ENCODE measurements around the gene PCTP.

Gene PCTP

DNA sequence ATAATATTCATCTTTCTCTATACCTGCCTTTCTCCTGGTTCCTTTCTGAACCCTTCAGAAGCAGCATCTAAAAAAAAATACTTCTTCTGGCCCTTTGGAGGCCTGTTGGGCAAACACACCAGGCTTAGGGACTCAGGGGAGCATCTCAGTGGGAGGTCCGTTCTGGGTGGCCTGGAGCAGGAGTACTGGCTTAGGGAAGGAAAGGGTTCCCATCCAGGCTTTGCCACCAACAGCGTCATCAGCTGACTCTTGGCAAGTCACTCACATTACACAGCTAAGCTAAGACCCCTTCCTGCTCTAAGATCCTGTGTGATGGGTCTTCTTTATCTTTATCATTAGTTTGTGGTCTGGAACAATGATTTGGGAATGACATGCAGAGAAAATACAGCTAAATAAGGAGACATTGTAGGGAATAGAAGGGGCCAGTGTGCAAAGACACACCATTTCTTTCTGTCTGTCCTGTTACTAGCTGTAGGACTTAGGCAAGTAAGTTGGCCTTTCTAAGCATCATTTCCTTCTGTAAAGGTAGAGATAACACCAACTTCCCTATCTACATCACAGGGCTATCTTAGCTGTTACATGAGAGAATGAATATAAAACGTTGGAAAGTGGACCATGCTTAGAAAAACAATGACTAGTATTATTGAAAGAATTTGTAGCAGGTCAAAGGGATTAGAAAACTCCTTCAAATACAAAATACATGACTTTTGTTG lies 9.9 kb downstream of the PCTP start:
- no peak for FAIRE-seq

GRCh38 chr17:55762086-55762858 lies 11.4 kb downstream of the PCTP start:
- FAIRE-seq = no peak

DNA sequence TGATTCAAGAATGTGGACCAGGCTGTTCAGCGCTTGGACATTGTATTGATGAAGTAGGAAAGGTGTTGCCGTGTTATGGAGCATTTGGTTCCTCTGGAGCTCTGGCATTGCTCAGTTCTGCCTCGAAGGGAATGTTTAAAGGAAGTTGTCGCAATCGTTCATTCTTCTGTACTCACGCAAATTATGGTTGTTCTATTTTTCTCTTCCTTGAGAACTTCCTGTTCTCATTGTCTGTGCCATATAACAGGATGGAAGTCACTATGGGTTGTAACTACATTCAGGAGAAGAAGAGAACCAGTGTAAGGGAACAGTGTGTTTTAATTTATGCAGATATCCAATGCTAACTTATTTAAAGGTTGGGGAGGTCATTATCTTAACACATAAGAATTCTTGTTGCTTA lies 13.0 kb downstream of the PCTP start:
- no peak for FAIRE-seq

- FAIRE-seq = no peak
These were observed 13.8 kb downstream of the PCTP start for GRCh38 chr17:55764610-55765009.

DNA sequence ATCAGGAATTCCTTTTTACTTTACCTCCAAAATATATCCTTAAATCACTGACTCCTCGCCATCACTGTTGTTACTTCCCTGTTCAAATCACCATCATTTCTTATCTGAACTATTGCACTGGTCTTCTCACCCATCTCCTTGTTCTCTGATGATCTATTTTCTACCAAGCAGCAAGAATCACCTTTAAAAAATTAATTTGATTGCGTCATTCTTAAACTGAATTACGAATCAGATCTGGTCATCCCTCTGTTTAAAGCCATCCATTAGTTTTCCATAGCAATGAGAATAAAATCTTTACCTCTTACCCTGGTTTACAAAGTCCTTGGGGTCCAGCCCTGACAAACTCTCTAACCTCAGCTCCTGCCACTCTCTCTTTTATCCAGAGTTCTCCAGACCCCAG lies 14.6 kb downstream of the PCTP start:
- no peak for FAIRE-seq

DNA sequence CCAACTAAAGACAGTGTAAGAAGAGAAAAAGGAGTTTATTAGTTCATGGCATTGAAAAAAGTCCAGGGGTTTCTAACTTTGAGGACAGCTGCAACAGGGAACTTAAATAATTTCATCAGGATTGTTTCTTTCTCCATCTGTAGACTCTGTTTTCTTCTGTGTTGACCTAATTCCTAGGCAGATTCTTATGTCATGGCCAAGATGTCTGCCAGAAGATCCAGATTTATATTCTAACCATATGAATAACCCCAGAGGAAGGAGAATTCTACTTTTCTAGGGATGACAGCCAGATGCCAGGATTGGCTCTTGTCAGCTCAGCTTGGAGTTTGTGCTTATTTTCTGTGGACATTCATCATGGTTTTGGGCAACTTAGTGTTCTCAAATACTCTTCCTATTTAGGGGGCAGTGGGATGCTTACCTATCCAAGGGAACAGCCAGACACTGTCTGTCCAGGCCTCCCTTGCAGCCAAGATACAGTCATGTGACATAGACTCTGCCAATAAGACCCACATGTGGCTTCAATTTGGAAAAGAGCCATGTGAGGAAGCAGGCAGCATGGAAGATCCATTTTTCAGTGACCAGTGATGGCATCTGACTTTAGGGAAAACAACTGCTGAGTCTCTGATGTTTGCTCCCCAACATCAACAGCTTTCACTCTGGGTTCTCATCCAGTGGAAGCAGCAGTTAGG lies 18.2 kb downstream of the PCTP start:
- no peak for FAIRE-seq

GRCh38 chr17:55769625-55770000 lies 18.8 kb downstream of the PCTP start:
- no peak for FAIRE-seq

- peak; percentile 65 for FAIRE-seq
These were observed 19.5 kb downstream of the PCTP start for GRCh38 chr17:55770196-55770870.

GRCh38 chr17:55772086-55772485 lies 21.2 kb downstream of the PCTP start:
- no peak for FAIRE-seq

DNA sequence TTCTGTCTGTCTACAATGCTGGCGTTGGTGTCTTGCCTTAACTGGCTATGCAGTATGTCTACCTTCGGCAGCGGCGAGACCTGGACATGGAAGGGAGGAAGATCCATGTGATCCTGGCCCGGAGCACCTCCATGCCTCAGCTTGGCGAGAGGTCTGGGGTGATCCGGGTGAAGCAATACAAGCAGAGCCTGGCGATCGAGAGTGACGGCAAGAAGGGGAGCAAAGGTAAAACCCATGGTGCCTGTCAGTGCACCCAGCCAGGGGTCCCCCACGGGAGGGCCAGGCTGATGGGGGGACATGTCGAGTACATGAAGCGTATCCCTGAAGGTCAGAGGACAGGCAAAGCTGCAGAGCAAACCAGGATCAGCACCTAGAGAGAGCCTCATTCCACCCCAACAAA lies 22.8 kb downstream of the PCTP start:
- no peak for FAIRE-seq

DNA sequence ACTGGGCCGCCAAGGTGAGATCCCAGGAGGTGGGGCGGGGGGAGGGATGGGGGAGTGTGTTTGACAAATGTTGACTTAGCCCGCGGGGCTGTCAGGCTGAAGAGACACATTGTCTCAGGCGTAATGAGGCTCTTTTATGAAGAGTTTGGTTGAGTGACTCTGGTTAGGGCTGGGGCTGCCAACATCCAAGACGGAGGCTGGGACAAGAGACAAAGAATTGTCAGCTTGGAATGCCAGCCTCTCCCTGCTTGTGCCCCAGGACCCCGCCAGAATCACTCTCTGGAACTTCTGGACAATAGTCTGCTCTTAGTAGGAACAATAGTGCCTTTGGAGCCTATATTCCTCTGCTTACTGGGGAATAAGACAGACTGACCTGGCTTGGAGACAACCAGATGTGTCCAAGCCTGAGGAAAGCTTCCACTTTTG lies 24.0 kb downstream of the PCTP start:
- FAIRE-seq = no peak

DNA sequence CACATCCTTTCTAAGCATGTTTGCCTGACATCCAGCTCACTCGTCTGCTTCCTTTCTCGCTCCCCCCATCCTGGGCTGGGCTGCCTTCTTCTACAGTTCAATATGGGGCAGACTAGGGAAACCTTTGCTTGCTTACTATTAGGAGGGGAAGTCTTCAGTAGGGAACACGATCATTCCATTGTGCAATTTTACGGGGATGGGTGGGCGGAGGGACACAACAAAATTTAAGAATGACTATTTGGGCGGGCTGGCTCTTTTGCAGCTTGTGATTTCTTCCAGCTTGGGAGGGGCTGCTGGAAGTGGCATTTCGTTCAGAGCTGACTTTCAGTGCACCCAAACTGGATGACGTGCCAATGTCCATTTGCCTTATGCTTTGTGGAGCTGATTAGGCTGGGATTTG lies 25.4 kb downstream of the PCTP start:
- FAIRE-seq = no peak

DNA sequence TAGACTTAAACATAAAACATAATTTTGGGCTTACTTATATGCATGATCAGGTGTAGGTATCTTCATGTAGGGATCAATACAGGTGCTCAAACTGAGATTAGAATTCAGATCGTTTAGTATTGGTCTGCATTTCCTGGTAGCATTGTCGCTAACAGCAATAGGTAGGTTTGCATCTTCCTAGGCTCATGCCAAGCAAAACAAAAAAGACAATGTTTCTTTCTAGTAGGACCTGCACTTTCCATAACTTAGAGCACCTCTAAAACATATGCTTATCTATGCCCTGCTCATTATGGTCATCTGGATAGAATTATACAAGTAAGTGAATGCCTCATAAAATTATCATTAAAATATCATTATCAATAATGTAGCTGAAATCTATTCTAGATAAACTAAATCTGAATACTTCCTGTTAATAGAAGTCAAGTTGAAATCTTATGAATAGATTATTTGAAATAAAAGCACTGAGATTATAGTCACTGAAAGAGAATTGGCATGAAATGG lies 26.7 kb downstream of the PCTP start:
- FAIRE-seq = no peak

- no peak for FAIRE-seq
These were observed 27.7 kb downstream of the PCTP start for GRCh38 chr17:55778389-55779118.

GRCh38 chr17:55783684-55784245 lies 32.9 kb downstream of the PCTP start:
- no peak for FAIRE-seq

DNA sequence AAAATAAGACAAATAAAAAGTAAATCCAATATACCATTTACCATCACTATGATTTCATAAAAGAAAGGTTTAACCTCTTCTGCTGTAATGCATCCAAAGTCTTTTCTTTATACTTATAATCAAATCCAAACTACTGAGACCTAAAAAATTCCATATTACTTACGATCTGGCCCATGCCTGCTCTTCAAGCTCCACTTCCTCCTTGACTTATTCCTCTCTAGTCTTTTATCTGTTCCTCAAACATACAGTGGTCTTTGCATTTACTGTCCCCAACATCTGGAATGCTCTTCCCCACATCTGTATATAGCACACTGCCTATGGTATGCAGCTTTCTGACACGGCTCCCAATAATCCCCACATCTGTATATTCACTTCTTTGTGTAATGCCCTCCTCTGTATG lies 33.8 kb downstream of the PCTP start:
- FAIRE-seq = no peak

GRCh38 chr17:55785181-55785580 lies 34.3 kb downstream of the PCTP start:
- no peak for FAIRE-seq

- no peak for FAIRE-seq
These were observed 42.4 kb downstream of the PCTP start for GRCh38 chr17:55793272-55793671.

DNA sequence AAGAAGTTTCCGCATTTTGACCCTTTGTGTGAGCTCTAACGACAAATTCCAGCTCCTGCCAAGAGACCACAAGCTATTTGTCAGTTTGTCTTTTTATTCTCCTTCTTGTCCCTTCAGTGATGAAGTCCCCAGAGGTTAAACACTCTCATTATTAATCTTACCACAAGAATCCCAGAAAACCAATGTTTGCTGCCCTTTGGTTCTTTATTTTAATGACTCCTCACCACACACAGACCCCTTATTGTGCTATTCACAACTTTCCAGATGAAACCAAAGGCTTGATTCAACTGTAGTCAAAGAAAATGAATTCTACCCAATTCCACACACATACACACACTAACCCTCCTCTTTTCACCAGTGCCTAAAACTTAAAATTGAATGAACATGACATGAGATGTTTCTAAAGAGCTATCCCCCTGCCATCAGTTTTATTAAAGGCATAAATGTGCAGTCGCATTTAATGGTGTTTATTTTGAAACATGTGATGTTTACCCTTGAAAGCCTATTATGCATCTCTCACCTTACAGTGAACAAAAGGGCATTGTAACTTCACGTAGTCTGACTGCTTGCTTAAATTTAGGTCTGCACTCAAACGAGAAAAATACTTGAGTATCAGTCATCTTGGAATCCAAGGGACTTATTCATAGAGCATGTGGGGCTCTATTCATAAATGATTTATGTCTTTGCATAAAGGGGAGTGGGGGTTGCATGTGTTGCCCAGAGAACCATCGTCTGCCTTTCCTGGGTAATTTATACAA lies 44.1 kb downstream of the PCTP start:
- FAIRE-seq = no peak

DNA sequence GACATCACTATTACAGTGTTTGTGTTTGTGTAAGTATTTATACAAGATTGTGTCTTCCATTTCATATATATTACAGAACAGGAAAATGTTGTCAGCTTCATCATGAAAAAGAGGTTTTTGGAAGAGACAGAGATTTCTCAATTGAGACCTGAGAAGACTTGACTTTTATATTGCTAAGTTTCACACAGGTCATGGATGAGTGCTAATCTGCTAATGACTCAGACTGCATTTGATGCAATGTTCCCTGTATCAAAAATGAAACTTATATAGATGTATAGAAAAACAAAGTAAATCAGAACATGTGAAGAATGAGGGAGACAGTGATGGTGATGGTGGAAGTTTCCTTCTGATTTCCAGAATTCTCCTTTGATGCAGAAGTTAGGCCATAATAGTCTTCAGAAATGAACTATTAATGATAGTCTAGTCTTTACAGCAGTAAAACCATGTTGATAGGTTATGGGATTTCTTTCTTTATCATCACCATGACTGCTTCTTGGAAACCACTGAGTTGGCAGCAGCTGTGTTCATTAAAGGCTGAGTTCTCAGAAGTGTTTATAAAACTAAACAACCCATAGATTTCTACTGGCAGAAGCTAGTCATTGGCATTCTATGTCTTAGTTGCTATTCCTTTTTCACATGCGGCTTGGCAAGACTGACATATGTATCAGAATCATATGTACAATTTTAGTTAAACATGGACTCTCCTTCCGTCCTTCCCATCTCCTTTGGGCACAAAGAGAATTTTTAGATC lies 56.1 kb downstream of the PCTP start:
- FAIRE-seq = no peak

- FAIRE-seq = no peak
These were observed 60.7 kb downstream of the PCTP start for GRCh38 chr17:55811536-55811935.

All from A204.1 (cell line).